H1 (cell line): ENCODE measurements around the gene TMEM38A. TPM values are rescaled to one million over a fixed set of nuclear protein-coding genes. Genes with fewer than 3 reads are reported as not detected.

Source experiments
- CTCF ChIA-PET: fragments of 300-600 bp; sonication (Branson Sonifier 250); formaldehyde crosslinking; loops from one replicate; lab custom pipeline; 2021; ENCODE audit not compliant: partially characterized antibody; lab: Charles Lee
- POLR2A ChIA-PET: fragments of 300-600 bp; sonication (Branson Sonifier 250); formaldehyde crosslinking; loops from one replicate; lab custom pipeline; 2021; ENCODE audit warnings: inconsistent platforms; ENCODE audit not compliant: partially characterized antibody; lab: Charles Lee
- DNase-seq, 2 experiments: peaks; one replicate each; pipeline versions ENCODE4 v3.0.0 to v3.0.0-alpha.2; 2010 to 2022; ENCODE audit warnings: low spot score in 2 of 2, low read depth in 1 of 2, mixed read lengths in 1 of 2
- FAIRE-seq: peaks from 2 replicates; lab custom pipeline; 2011; peaks lifted over from hg19 to GRCh38; lab: Jason Lieb, UNC
- H2AFZ ChIP-seq: 2 replicates; pipeline ENCODE4 v1.8.1; 2012; ENCODE audit warnings: low read length, inconsistent platforms
- H2AK5ac ChIP-seq: 2 replicates; pipeline ENCODE4 v1.6.1; 2013; ENCODE audit warnings: low read depth, low read length
- H2BK120ac ChIP-seq: replicated peaks from 2 replicates; pipeline ENCODE3; 2013; ENCODE audit warnings: low read depth, low read length, inconsistent platforms
- H2BK12ac ChIP-seq: 2 replicates; pipeline ENCODE4 v1.6.1; 2013; ENCODE audit warnings: low read depth, low read length
- H2BK15ac ChIP-seq: 2 replicates; pipeline ENCODE4 v1.6.1; 2013; ENCODE audit warnings: low read length
- H2BK20ac ChIP-seq: 2 replicates; pipeline ENCODE4 v1.6.1; 2013; ENCODE audit warnings: low read length
- H2BK5ac ChIP-seq: 2 replicates; pipeline ENCODE4 v1.6.1; 2013; ENCODE audit warnings: low read depth, low read length
- H3K14ac ChIP-seq: 2 replicates; pipeline ENCODE4 v1.6.1; 2013; ENCODE audit warnings: inconsistent platforms; ENCODE audit not compliant: insufficient read length
- H3K18ac ChIP-seq: 2 replicates; pipeline ENCODE4 v1.6.1; 2013; ENCODE audit warnings: low read length; ENCODE audit errors: extremely low read depth
- H3K23ac ChIP-seq: 2 replicates; pipeline ENCODE4 v1.6.1; 2013; ENCODE audit warnings: inconsistent platforms; ENCODE audit not compliant: insufficient read length
- H3K23me2 ChIP-seq: 2 replicates; pipeline ENCODE4 v1.6.1; 2013; ENCODE audit warnings: low read depth, low read length
- H3K27ac ChIP-seq: 2 replicates; pipeline ENCODE4 v1.6.1; 2011; ENCODE audit warnings: low read depth, low read length, inconsistent platforms
- H3K27me3 ChIP-seq, 4 experiments: replicated peaks in 1 of 4; 1 replicate in 1 of 4; 2 replicates in 3 of 4; pipeline versions ENCODE4 v1.6.1 to v1.8.1; 2011 to 2013; ENCODE audit warnings: low read length in 3 of 4, mild to moderate bottlenecking in 3 of 4, inconsistent platforms in 2 of 4, mixed read lengths in 2 of 4, moderate library complexity in 1 of 4; ENCODE audit not compliant: control insufficient read depth in 3 of 4, insufficient read depth in 3 of 4; ENCODE audit errors: extremely low read depth in 1 of 4
- H3K36me3 ChIP-seq, 4 experiments: 2 replicates each; pipeline versions ENCODE4 v1.6.1 to v1.8.1; 2011 to 2013; ENCODE audit warnings: mild to moderate bottlenecking in 4 of 4, low read length in 3 of 4, moderate library complexity in 2 of 4, control low read depth in 1 of 4, inconsistent platforms in 1 of 4; ENCODE audit not compliant: insufficient read depth in 4 of 4, control insufficient read depth in 2 of 4
- H3K4ac ChIP-seq: replicated peaks from 2 replicates; pipeline ENCODE3; 2013; ENCODE audit warnings: low read length, low read depth, mixed read lengths, inconsistent platforms; ENCODE audit not compliant: insufficient read length
- H3K4me1 ChIP-seq, 4 experiments: replicated peaks in 1 of 4; 1 replicate in 1 of 4; 2 replicates in 3 of 4; pipeline versions ENCODE4 v1.6.1 to v1.8.1; 2011 to 2013; ENCODE audit warnings: low read length in 3 of 4, inconsistent platforms in 2 of 4, mixed read lengths in 1 of 4; ENCODE audit not compliant: insufficient read depth in 4 of 4, control insufficient read depth in 3 of 4
- H3K4me2 ChIP-seq, 2 experiments: 2 replicates each; pipeline versions ENCODE4 v1.6.1 to v1.8.1; 2011 to 2013; ENCODE audit warnings: low read depth in 2 of 2, low read length in 2 of 2, control low read depth in 1 of 2, inconsistent platforms in 1 of 2, mild to moderate bottlenecking in 1 of 2; ENCODE audit not compliant: insufficient read depth in 1 of 2
- H3K4me3 ChIP-seq, 4 experiments: fragments of 200-600, 300-600 bp in 1 of 4; sonication (generic), shearing (Covaris generic), sonication (Bioruptor Twin) in 1 of 4; 2 replicates each; pipeline versions ENCODE4 v1.5.1 to v1.8.1; 2011 to 2016; ENCODE audit warnings: low read length in 4 of 4, low read depth in 3 of 4, control low read depth in 2 of 4, inconsistent platforms in 2 of 4, mild to moderate bottlenecking in 2 of 4, mixed read lengths in 1 of 4, moderate library complexity in 1 of 4; ENCODE audit not compliant: insufficient read depth in 2 of 4; ENCODE audit errors: extremely low read depth in 1 of 4
- H3K56ac ChIP-seq: replicated peaks from 2 replicates; pipeline ENCODE3; 2013; ENCODE audit warnings: low read depth, mild to moderate bottlenecking, mixed read lengths, low read length, inconsistent platforms; ENCODE audit not compliant: insufficient read length
- H3K79me1 ChIP-seq: 2 replicates; pipeline ENCODE4 v1.6.1; 2013; ENCODE audit warnings: low read depth, low read length, control low read depth
- H3K79me2 ChIP-seq, 2 experiments: 2 replicates each; pipeline versions ENCODE4 v1.6.1 to v1.8.1; 2012 to 2013; ENCODE audit warnings: low read length in 2 of 2, mild to moderate bottlenecking in 2 of 2, inconsistent platforms in 1 of 2; ENCODE audit not compliant: insufficient read depth in 2 of 2, control insufficient read depth in 1 of 2
- H3K9ac ChIP-seq, 4 experiments: replicated peaks in 1 of 4; 1 replicate in 1 of 4; 2 replicates in 3 of 4; pipeline versions ENCODE4 v1.6.1 to v1.8.1; 2011 to 2013; ENCODE audit warnings: low read depth in 3 of 4, low read length in 3 of 4, control low read depth in 2 of 4, mild to moderate bottlenecking in 2 of 4, moderate library complexity in 2 of 4, inconsistent platforms in 1 of 4; ENCODE audit errors: extremely low read depth in 1 of 4
- H3K9me3 ChIP-seq, 2 experiments: 2 replicates each; pipeline versions ENCODE4 v1.6.1 to v1.8.1; 2012 to 2013; ENCODE audit warnings: mild to moderate bottlenecking in 2 of 2, moderate library complexity in 2 of 2, control low read depth in 1 of 2, inconsistent platforms in 1 of 2, low read depth in 1 of 2, low read length in 1 of 2, mixed read lengths in 1 of 2; ENCODE audit not compliant: insufficient read depth in 2 of 2
- H4K20me1 ChIP-seq, 2 experiments: replicated peaks in 1 of 2; 2 replicates each; pipeline versions ENCODE3 to v1.8.1; 2011 to 2013; ENCODE audit warnings: inconsistent platforms in 2 of 2, low read length in 2 of 2, mild to moderate bottlenecking in 1 of 2; ENCODE audit not compliant: insufficient read depth in 2 of 2, control insufficient read depth in 1 of 2
- H4K5ac ChIP-seq: 2 replicates; pipeline ENCODE4 v1.6.1; 2013; ENCODE audit warnings: low read length, low read depth, mixed read lengths, inconsistent platforms; ENCODE audit not compliant: insufficient read length
- H4K8ac ChIP-seq: 2 replicates; pipeline ENCODE4 v1.8.0; 2013; ENCODE audit warnings: mild to moderate bottlenecking, moderate library complexity, low read length, inconsistent platforms; ENCODE audit not compliant: insufficient read depth; ENCODE audit errors: extremely low read depth
- H4K91ac ChIP-seq: replicated peaks from 2 replicates; pipeline ENCODE3; 2013; ENCODE audit warnings: low read length, mixed read lengths, inconsistent platforms; ENCODE audit not compliant: insufficient read length
- KDM1A ChIP-seq: fragments of 200-600, 300-600 bp; sonication (generic); IDR thresholded peaks from 2 replicates; pipeline ENCODE4 v1.7.1; 2016; ENCODE audit warnings: mild to moderate bottlenecking, low read length, borderline replicate concordance
- POLR2A ChIP-seq, 2 experiments: IDR thresholded peaks; 1 replicate in 1 of 2; 2 replicates in 1 of 2; pipeline ENCODE4 v1.6.1; 2011; ENCODE audit warnings: low read depth in 2 of 2, low read length in 2 of 2, mild to moderate bottlenecking in 2 of 2; ENCODE audit errors: control extremely low read depth in 1 of 2
- SP1 ChIP-seq: IDR thresholded peaks from 2 replicates; pipeline ENCODE4 v1.6.1; 2011; ENCODE audit warnings: low read depth, low read length
- WGBS, 2 experiments: shearing (Covaris generic) in 1 of 2; methylation state at CpG; one replicate each; pipeline versions ENCODE4 v1.1.6 to v1.1.7; 2013 to 2015; ENCODE audit warnings: low lambda C conversion rate in 2 of 2, mixed read lengths in 2 of 2, inconsistent platforms in 1 of 2, low coverage in 1 of 2, missing lambda C conversion rate in 1 of 2; ENCODE audit not compliant: insufficient replicate concordance in 2 of 2, insufficient coverage in 1 of 2, insufficient read length in 1 of 2; ENCODE audit errors: extremely low coverage in 1 of 2, missing lambda C conversion rate in 1 of 2; 5-methylcytosine and 5-hydroxymethylcytosine counted together
- polyA plus RNA-seq, 7 experiments: library from polyadenylated mRNA; depleted of rRNA in 3 of 7; stranded (reverse) in 5 of 7; unstranded in 2 of 7; fragments of >200 nt in 5 of 7; fragments of 200-250 nt in 2 of 7; gene quantifications; 1 replicate in 5 of 7; 2 replicates in 1 of 7; 4 replicates in 1 of 7; pipeline versions ENCODE4 v1.2.1 to v1.2.3, GENCODE V29; 2011 to 2013; ENCODE audit warnings: missing spikeins in 2 of 7, mixed read lengths in 2 of 7
- total RNA-seq: library from RNA; stranded (reverse); fragmentation: NEBNext Ultra II Directional; extraction: Animal tissue kit (Norgen Biotek cat#: 25700); gene quantifications from 2 replicates; pipeline ENCODE4 v1.2.1, GENCODE V29; 2021

The TMEM38A gene
- total and polyA plus RNA-seq, 2 of the 8 experiments (the other 6 are each of a cell fraction or from before 2014, with no cell fraction given): 8.9 to 9.2 TPM

GRCh38 chr19:16673231-16673630, 12.3 kb downstream of the TMEM38A start:
- H3K36me3 ChIP-seq: no peaks in the 10 kb centered on the region
- WGBS, 2 experiments: 89% methylated on average over 3 of the region's 3 CpGs; no CpG with 5 or more reads in 1 of the 2 experiments
- DNase-seq (no peak), FAIRE-seq (no peak)
- no peak overlapping the region for H3K9ac ChIP-seq
- H4K8ac ChIP-seq: no peak overlapping the region
- no peaks in the 10 kb centered on the region; a peak in 1 of 7 replicates for H3K27me3 ChIP-seq
- ChIA-PET CTCF (interaction anchor here (0.9 to 1.4 kb wide), 2 partner anchors 41 to 47 kb away, joined by 3 read pairs; no protein-coding TSS in a partner anchor), POLR2A (interaction anchor here (0.7 to 3.3 kb wide), 4 partner anchors 12 to 46 kb away, joined by 3 to 19 read pairs (median 4); partner anchors contain the start of genes SMIM7 and TMEM38A)
- no peak overlapping the region for H3K27ac ChIP-seq
- H2AFZ ChIP-seq: no peak overlapping the region
- H3K23ac ChIP-seq: no peak overlapping the region
- H2BK5ac ChIP-seq: no peak overlapping the region
- H4K20me1 ChIP-seq: no peaks in the 10 kb centered on the region
- no peak overlapping the region for H3K4ac ChIP-seq
- no peaks in the 10 kb centered on the region for H3K23me2 ChIP-seq
- H3K14ac ChIP-seq: no peak overlapping the region
- no peak overlapping the region for H3K4me2 ChIP-seq
- no peak overlapping the region for H2BK120ac ChIP-seq
- H3K18ac ChIP-seq: no peak overlapping the region
- no peak for TF ChIP-seq KDM1A
- TF ChIP-seq POLR2A (IDR thresholded peaks at IDR 0.05; ENCODE audit: control extremely low read depth in 1 of 2, low read depth in 2 of 2, low read length in 2 of 2): no peak
- no peak for TF ChIP-seq SP1
- no peaks in the 10 kb centered on the region for H3K79me1 ChIP-seq
- no peak overlapping the region for H2BK15ac ChIP-seq
- no peak overlapping the region for H2AK5ac ChIP-seq
- H4K91ac ChIP-seq: no peak overlapping the region
- H3K4me3 ChIP-seq: no peak overlapping the region
- no peak overlapping the region for H2BK12ac ChIP-seq
- H2BK20ac ChIP-seq: no peak overlapping the region
- no peaks in the 10 kb centered on the region for H3K79me2 ChIP-seq
- H3K9me3 ChIP-seq: no peaks in the 10 kb centered on the region
- no peaks in the 10 kb centered on the region for H3K4me1 ChIP-seq
- no peak overlapping the region for H3K56ac ChIP-seq
- no peak overlapping the region for H4K5ac ChIP-seq
